GM12874 (cell line): ENCODE results near the gene SS18L1.

Source experiments
- CTCF ChIP-seq: IDR thresholded peaks from 2 replicates; pipeline ENCODE4 v1.5.1; 2011; ENCODE audit warnings: low read depth, mild to moderate bottlenecking, control low read depth, low read length, moderate library complexity; ENCODE audit not compliant: insufficient read depth

The SS18L1 gene

GRCh38 chr20:62197801-62198200 is 54.2 kb downstream of the SS18L1 start:
- TF ChIP-seq CTCF = no peak

DNA sequence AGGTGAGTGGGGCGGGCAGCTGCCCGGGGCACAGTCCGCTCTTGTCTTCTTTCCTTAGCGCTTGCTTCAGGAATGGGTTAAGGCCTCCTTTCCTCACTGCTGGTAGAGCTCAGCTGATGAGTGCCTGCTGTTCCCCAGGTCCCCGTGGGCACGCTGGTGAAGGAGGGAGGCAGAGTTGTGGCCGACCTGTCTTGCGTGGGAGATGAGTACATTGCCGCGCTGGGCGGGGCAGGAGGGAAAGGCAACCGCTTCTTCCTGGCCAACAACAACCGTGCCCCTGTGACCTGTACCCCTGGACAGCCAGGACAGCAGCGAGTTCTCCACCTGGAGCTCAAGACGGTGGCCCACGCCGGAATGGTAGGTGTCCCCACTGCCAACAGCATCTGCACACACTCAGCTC is 54.9 kb downstream of the SS18L1 start:
- no peak for TF ChIP-seq CTCF

- TF ChIP-seq CTCF = no peak
Observed at GRCh38 chr20:62198931-62199330, 55.4 kb downstream of the SS18L1 start.

DNA sequence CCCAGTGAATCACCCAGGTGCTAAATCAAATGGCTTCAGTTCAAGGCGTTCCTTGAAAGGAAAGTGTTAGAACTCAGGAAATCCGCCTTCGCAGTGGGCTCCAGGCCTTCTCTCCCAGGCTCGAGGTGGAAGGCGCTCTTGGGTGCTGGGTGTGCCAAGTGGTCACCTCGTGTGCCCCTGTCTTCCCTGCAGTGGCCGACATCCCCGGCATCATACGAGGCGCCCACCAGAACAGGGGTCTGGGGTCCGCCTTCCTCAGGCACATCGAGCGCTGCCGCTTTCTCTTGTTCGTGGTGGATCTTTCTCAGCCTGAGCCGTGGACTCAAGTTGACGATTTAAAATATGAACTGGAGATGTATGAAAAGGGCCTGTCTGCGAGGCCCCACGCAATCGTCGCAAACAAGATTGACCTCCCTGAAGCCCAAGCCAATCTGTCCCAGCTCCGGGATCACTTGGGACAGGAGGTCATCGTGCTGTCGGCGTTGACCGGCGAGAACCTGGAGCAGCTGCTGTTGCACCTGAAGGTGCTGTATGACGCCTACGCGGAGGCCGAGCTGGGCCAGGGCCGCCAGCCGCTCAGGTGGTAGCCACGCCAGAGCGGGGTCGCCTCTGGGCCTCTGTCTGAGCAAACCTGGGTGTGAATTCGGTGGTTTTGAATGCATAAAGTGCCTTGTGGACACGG is 57.1 kb downstream of the SS18L1 start:
- TF ChIP-seq CTCF = no peak

GRCh38 chr20:62201173-62202082 is 57.9 kb downstream of the SS18L1 start:
- no peak for TF ChIP-seq CTCF

DNA sequence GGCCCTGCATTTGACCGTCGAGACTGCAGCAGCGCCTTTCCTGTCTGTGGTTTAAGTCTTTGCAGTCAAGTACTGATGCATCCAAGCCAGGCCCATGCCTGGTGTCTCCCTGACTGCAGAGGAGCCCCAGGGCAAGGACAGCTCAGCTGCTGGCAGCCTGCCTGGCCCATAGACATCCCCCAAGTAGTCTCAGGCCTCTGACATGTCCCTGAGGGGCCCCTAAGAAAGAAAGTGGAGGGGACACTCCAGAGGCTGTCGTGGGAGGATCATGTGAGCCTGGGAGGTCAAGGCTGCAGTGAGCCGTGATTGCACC is 58.5 kb downstream of the SS18L1 start:
- TF ChIP-seq CTCF = no peak

DNA sequence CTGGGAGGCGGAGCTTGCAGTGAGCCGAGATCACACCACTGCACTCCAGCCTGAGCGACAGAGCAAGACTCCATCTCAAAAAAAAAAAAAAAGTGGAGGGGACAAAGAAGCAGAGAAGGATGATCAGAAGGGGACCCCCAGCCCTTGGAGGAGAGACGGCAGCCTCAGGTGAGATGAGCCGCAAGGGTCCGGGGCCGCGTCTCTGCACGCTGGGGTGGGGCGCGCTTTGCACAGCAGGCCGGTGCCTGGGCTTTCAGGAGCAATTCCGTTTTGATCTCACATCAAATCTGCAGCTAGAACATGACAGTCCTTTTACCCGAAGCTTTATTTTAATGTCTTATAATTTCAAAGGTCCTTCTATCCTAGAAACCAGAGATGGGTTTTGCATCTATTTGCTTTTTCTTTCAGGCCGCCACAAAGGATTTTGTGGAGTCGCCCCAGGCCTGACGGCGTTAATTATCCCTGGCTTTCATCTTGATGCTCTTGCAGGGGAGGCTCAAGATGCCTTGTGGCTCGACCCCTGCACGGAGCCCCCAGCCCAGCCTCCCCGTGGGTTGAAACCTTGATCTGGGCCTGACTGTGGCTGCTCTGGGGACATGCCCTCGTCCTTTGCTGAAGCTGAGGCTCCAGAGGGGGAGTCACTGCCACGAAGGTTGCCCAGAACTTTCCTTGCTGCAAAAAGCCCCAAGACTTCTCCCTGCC is 59.3 kb downstream of the SS18L1 start:
- TF ChIP-seq CTCF = no peak
